Suprapubic skin (tissue), 4 donors: Measurements from ENCODE around the gene EIF3K. TPM values are rescaled to one million over a fixed set of nuclear protein-coding genes. Genes with fewer than 3 reads are reported as not detected.

Experiments
- DNase-seq, 2 donors: peaks; one replicate each; pipeline ENCODE4 v3.0.0-alpha.2; 2019; ENCODE audit warnings: low spot score in 2 of 2
- H3K27ac ChIP-seq: fragments of 200-600 bp; sonication (generic); one replicate; pipeline ENCODE4 v1.5.1; 2019
- H3K27me3 ChIP-seq: fragments of 200-600 bp; sonication (generic); one replicate; pipeline ENCODE4 v1.5.1; 2019
- H3K36me3 ChIP-seq: fragments of 200-600 bp; sonication (generic); one replicate; pipeline ENCODE4 v1.5.1; 2019
- H3K4me1 ChIP-seq: fragments of 200-600 bp; sonication (generic); one replicate; pipeline ENCODE4 v1.5.1; 2019
- H3K4me3 ChIP-seq: fragments of 200-600 bp; sonication (generic); one replicate; pipeline ENCODE4 v1.5.1; 2019; ENCODE audit warnings: mild to moderate bottlenecking
- H3K9me3 ChIP-seq: fragments of 200-600 bp; sonication (generic); one replicate; pipeline ENCODE4 v1.5.1; 2019
- EP300 ChIP-seq: sonication (generic); formaldehyde crosslinking; IDR thresholded peaks from one replicate; pipeline ENCODE4 v1.6.1; 2017; ENCODE audit warnings: antibody characterized with exemption
- POLR2A ChIP-seq, 2 donors: fragments of 450-650 bp; IDR thresholded peaks; one replicate each; pipeline ENCODE4 v1.6.1; 2017; ENCODE audit warnings: antibody characterized with exemption in 2 of 2, mild to moderate bottlenecking in 2 of 2, moderate library complexity in 2 of 2
- POLR2AphosphoS5 ChIP-seq, 3 donors: sonication (generic); formaldehyde crosslinking; IDR thresholded peaks; one replicate each; pipeline ENCODE4 v1.6.1; 2017; ENCODE audit warnings: antibody characterized with exemption in 3 of 3
- WGBS: methylation state at CpG from one replicate; pipeline ENCODE4 v1.1.5; 2018; 5-methylcytosine and 5-hydroxymethylcytosine counted together
- total RNA-seq, 4 donors: library from RNA; depleted of rRNA; stranded (reverse); fragments of >200 nt; gene quantifications; one replicate each; pipeline ENCODE4 v1.1.0, GENCODE V29; 2016
- TF ChIP-seq, protein P1 (sequence below), 2 donors: fragments of 200-600 bp in 1 of 2; fragments of 450-650 bp in 1 of 2; sonication (generic) in 1 of 2; IDR thresholded peaks; one replicate each; pipeline ENCODE4 v1.5.1; 2016 to 2019; ENCODE audit warnings: antibody characterized with exemption in 2 of 2, mild to moderate bottlenecking in 1 of 2, moderate library complexity in 1 of 2

EIF3K gene
- total RNA-seq, 4 donors from 2014 or later: 274 to 587 (median 557) TPM

DNA sequence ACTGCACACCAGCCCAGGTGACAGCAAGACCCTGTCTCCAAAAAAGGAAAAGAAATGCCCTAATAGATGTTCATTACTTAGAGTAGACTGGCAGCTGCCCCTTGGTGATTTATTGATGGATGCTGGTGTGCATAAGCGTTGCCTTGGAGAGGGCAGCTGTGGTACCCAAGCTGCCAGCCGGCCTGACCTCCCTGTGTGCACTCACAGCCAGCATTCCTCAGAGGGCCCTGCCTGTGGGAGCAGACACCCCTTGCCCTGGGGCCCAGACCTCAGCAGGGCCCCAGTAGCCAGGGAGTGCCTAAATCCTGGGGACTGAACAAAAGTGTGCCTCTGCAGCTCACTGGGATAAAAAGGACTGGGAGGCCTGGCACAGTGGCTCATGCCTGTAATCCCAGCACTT is 20.7 kb downstream of the EIF3K start:
- Histone ChIP-seq H3K4me1 (peaks cover 44% of the 10 kb centered on the region), H3K4me3 (no peak overlapping the region), H3K36me3 (peaks cover 13% of the 10 kb centered on the region), H3K27me3 (no peaks in the 10 kb centered on the region), H3K9me3 (no peaks in the 10 kb centered on the region), H3K27ac (no peak overlapping the region)
- no peak for DNase-seq
- 60% methylated on average over 1 of the region's 2 CpGs for WGBS
- TF ChIP-seq POLR2A (IDR thresholded peaks at IDR 0.05) (no peak), POLR2AphosphoS5 (IDR thresholded peaks at IDR 0.05) (no peak), EP300 (no peak)
- TF ChIP-seq, protein P1, sequence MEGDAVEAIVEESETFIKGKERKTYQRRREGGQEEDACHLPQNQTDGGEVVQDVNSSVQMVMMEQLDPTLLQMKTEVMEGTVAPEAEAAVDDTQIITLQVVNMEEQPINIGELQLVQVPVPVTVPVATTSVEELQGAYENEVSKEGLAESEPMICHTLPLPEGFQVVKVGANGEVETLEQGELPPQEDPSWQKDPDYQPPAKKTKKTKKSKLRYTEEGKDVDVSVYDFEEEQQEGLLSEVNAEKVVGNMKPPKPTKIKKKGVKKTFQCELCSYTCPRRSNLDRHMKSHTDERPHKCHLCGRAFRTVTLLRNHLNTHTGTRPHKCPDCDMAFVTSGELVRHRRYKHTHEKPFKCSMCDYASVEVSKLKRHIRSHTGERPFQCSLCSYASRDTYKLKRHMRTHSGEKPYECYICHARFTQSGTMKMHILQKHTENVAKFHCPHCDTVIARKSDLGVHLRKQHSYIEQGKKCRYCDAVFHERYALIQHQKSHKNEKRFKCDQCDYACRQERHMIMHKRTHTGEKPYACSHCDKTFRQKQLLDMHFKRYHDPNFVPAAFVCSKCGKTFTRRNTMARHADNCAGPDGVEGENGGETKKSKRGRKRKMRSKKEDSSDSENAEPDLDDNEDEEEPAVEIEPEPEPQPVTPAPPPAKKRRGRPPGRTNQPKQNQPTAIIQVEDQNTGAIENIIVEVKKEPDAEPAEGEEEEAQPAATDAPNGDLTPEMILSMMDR (IDR thresholded peaks at IDR 0.05): no peak

DNA sequence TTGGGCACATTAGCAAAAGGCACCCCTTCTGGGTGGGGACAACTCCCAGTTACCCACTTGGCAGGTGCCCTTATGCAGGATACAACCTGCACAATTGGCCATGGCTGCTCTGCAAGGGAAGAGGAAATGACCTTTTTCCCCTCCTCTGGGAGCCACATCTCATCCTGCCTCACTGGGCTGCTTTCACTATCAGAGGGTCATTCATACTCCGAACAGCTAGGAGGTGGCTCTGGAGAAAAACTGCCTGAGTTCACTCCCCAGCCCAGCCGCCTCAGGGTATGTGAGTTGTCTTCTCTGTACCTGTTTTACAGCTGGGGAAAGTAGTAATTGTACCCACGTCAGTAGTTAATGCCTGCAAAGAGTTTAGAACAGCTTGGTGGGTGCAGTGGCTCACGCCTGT is 21.4 kb downstream of the EIF3K start:
- WGBS: 55% methylated on average over 4 of the region's 4 CpGs
- H3K4me3 ChIP-seq: no peak overlapping the region
- H3K27me3 ChIP-seq: no peaks in the 10 kb centered on the region
- peaks cover 8% of the 10 kb centered on the region for H3K36me3 ChIP-seq
- no peak for TF ChIP-seq POLR2AphosphoS5 (IDR thresholded peaks at IDR 0.05)
- TF ChIP-seq POLR2A (IDR thresholded peaks at IDR 0.05): no peak
- TF ChIP-seq EP300: no peak
- DNase-seq: no peak
- no peak overlapping the region for H3K27ac ChIP-seq
- peaks cover 38% of the 10 kb centered on the region for H3K4me1 ChIP-seq
- H3K9me3 ChIP-seq: no peaks in the 10 kb centered on the region

DNA sequence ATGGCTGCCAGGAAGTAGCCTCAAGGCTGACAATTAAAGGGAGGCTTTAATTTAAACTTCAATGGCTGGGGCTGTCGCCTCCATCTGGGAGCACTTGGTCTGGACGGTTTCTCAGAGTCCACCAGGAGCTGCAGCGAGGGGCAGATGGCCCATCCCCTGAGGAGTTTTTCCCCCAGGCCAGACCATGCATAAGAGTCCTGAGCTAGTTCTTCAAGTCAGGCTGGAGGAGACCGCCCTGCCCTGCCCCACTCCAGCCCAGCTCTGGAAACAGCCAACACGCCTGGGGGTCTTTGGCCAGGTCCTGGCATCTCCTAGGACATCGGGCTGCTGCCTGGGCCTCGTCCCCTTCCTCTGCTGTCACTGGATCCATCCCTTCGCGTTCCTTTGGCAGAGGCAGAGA is 23.2 kb downstream of the EIF3K start:
- H3K4me3 ChIP-seq: no peak overlapping the region
- no peak for DNase-seq
- H3K27ac ChIP-seq: no peak overlapping the region
- H3K36me3 ChIP-seq: no peaks in the 10 kb centered on the region
- no peaks in the 10 kb centered on the region for H3K27me3 ChIP-seq
- TF ChIP-seq POLR2A (IDR thresholded peaks at IDR 0.05): no peak
- TF ChIP-seq, protein P1 (IDR thresholded peaks at IDR 0.05): no peak
- TF ChIP-seq POLR2AphosphoS5 (IDR thresholded peaks at IDR 0.05): no peak
- TF ChIP-seq EP300: no peak
- 85% methylated on average over 6 of the region's 9 CpGs for WGBS
- peaks cover 33% of the 10 kb centered on the region for H3K4me1 ChIP-seq
- H3K9me3 ChIP-seq: no peaks in the 10 kb centered on the region

DNA sequence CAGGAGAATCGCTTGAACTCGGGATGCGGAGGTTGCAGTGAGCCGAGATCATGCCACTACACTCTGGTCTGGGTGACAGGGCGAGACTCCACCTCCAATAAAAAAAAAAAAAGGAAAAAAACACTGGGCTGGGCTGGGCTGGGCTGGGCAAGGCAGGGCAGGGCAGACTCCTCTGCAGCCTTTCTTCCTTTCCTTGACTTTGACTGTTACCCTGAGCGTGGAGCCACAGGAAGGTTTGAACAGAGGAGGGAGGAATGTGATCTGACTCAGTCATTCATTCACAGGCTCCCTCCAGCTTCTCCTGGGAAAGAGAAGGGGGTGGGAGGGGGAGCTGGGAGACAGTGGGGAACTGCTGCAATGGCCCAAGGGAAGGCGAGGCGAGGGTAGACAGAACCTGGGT is 25.7 kb downstream of the EIF3K start:
- no peaks in the 10 kb centered on the region for H3K27me3 ChIP-seq
- peaks cover 43% of the 10 kb centered on the region for H3K4me1 ChIP-seq
- DNase-seq: no peak
- no peaks in the 10 kb centered on the region for H3K36me3 ChIP-seq
- no peak overlapping the region for H3K27ac ChIP-seq
- no peaks in the 10 kb centered on the region for H3K9me3 ChIP-seq
- WGBS: 79% methylated on average over 8 of the region's 8 CpGs
- H3K4me3 ChIP-seq: no peak overlapping the region
- TF ChIP-seq POLR2AphosphoS5 (IDR thresholded peaks at IDR 0.05) (no peak), POLR2A (IDR thresholded peaks at IDR 0.05) (no peak), EP300 (no peak)

DNA sequence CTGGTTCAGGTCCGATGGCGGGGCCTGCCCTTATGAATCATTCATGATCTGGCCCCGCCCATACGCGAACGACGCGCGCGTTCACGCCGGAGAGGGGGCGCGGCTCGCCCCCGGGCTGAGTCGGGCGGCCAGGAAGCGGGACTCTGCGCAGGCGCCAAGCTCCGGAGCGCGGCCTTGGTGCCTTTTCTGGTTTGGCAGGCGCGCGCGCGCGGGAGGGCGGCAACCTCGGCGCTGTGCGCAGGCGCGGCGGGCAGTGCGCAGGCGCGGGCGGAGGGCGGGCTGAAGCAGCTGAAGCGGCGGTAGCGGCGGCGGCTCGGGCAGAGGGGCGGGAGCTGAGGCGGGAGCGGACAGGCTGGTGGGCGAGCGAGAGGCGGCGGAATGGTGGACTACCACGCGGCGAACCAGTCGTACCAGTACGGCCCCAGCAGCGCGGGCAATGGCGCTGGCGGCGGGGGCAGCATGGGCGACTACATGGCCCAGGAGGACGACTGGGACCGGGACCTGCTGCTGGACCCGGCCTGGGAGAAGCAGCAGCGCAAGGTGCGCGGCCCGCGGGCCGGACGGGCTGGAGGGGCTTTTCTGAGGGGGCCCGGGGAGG is 28.5 kb downstream of the EIF3K start, which contains the start of gene ACTN4:
TSS of gene ACTN4 (plus strand) at position 282 of the 598 bp plus-strand sequence. CDS start at position 379, 97 bp downstream.
- peak within 1 kb of the TSS; percentile 96 for H3K27ac ChIP-seq
- DNase-seq: peak; percentile 98 to 99
- H3K4me1 ChIP-seq: peaks cover 48% of the 10 kb centered on the region
- H3K27me3 ChIP-seq: no peaks in the 10 kb centered on the region
- WGBS: 1% methylated on average over 29 of the region's 77 CpGs
- TF ChIP-seq, protein P1 (IDR thresholded peaks at IDR 0.05): no peak
- TF ChIP-seq POLR2AphosphoS5 (IDR thresholded peaks at IDR 0.05) (peak; percentile 50 to 95 (median 59)), POLR2A (IDR thresholded peaks at IDR 0.05) (peak; percentile 92 to 96)
- no peaks in the 10 kb centered on the region for H3K9me3 ChIP-seq
- H3K4me3 ChIP-seq: peak within 1 kb of the TSS; percentile 94
- H3K36me3 ChIP-seq: no peaks in the 10 kb centered on the region

DNA sequence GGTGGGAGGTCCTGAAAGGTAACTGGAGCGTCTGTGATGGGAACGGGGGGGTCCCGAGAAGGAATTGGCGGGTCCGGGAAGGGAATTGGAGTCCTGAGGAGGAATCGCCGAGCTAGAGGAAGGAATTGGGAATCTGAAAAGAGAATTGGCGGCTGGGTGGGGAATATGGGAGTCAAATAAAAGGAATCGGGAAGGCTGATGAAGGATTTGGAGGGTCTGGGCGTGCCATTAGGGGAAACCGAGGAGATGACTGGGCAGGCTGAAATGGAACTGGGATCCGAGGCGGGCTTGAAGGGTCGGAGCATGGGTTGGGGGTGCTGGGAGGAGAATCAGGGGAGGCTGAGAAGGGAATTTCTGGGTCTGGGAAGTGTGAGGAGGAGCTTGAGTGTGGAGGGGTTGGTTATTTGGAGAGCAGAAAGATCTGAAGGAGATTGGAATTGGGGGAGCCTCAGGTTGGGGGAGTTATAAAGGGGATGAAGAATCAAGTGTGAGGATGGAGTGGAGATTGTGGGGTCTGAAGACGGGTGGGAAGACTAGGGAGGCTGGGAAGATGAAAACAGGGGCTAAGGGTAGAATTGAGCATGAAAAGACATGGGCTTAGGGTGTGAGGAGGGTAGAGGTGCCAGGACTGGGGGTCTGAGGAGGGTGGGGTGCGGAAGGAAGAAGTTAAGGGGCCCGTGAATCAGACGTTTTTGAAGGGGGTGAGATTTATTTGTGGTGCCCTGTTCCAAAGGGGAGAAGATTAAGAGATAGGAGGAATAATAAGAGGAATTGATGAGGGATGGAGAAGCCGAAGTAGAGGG is 29.2 kb downstream of the EIF3K start:
- WGBS: under 1% methylated on average over 19 of the region's 19 CpGs
- TF ChIP-seq POLR2A (IDR thresholded peaks at IDR 0.05) (no peak), EP300 (no peak), POLR2AphosphoS5 (IDR thresholded peaks at IDR 0.05) (no peak)
- TF ChIP-seq, protein P1 (IDR thresholded peaks at IDR 0.05): no peak
- DNase-seq: no peak

More for the DNA sequence above, 29.2 kb downstream of the EIF3K start:
- Histone ChIP-seq H3K9me3 (no peaks in the 10 kb centered on the region), H3K4me3 (peak overlapping the region; percentile 94), H3K27ac (peak overlapping the region; percentile 96), H3K4me1 (peaks cover 55% of the 10 kb centered on the region), H3K27me3 (no peaks in the 10 kb centered on the region), H3K36me3 (no peaks in the 10 kb centered on the region)
